ENCODE data around the gene PPOX.

Gene PPOX

DNA sequence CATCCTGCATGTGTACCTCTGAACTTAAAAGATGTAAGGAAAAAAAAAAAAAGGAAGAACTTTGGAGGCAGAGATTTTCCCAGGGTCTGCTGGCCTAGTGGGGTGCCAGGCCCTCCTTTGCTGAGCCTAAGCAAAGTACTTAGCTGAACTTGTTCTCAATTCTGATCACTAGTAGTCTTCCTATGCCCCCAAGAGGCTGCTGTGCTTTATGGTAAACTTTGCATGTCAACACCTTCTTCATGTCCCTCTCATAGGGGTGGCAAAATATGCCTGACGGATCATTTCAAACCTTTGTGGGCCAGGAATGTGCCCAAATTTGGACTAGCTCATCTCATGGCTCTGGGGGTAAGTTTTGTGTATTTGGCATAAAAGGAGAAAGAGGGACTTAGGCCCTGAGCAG is 8.4 kb upstream of the PPOX start:
- H3K27ac ChIP-seq: no peak overlapping the region

DNA sequence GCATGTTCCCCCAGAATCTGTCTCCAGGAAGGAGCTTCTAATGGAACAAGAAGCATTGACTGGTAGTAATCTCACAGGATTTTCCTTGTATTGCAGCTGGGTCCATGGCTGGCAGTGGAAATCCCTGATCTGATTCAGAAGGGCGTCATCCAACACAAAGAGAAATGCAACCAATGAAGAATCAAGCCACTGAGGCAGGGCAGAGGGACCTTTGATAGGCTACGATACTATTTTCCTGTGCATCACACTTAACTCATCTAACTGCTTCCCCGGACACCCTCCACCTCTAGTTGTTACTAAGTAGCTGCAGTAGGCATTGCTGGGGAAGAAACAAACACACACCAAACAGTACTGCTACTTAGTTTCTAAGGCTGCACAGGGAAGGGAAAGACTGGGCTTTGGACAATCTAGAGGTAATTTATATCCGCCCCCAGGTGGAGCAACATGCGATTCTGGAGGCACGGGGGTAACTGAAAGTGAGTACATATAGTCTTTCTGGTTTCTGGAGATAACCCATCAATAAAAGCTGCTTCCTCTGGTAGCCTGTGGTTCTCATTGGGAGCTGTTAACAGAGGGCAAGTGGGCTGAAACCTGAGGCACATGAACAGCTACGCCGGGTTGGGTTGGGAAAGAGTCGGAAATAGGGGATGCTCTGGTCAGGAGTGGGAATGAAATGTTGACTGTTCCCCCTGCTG is 7.8 kb upstream of the PPOX start:
- H3K4me3 ChIP-seq (ENCODE audit: low read depth in 1 of 2, low read length in 1 of 2): peak overlapping the region; percentile 79 to 83
- no peaks in the 10 kb centered on the region for H3K9me3 ChIP-seq
- H3K27me3 ChIP-seq: no peaks in the 10 kb centered on the region
- H3K27ac ChIP-seq: peak overlapping the region; percentile 65
- TF ChIP-seq, protein P1, sequence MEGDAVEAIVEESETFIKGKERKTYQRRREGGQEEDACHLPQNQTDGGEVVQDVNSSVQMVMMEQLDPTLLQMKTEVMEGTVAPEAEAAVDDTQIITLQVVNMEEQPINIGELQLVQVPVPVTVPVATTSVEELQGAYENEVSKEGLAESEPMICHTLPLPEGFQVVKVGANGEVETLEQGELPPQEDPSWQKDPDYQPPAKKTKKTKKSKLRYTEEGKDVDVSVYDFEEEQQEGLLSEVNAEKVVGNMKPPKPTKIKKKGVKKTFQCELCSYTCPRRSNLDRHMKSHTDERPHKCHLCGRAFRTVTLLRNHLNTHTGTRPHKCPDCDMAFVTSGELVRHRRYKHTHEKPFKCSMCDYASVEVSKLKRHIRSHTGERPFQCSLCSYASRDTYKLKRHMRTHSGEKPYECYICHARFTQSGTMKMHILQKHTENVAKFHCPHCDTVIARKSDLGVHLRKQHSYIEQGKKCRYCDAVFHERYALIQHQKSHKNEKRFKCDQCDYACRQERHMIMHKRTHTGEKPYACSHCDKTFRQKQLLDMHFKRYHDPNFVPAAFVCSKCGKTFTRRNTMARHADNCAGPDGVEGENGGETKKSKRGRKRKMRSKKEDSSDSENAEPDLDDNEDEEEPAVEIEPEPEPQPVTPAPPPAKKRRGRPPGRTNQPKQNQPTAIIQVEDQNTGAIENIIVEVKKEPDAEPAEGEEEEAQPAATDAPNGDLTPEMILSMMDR (IDR thresholded peaks at IDR 0.05): no peak
- peaks cover 22 to 24% of the 10 kb centered on the region in 2 experiments for H3K4me1 ChIP-seq (ENCODE audit: control insufficient read depth in 1 of 2, insufficient read depth in 1 of 2, low read depth in 1 of 2, low read length in 1 of 2)
- peaks cover 8% of the 10 kb centered on the region for H3K36me3 ChIP-seq

More for the DNA sequence above, 8.4 kb upstream of the PPOX start:
- TF ChIP-seq, protein P1 (IDR thresholded peaks at IDR 0.05): no peak
- peaks cover 27 to 28% of the 10 kb centered on the region in 2 experiments for H3K4me1 ChIP-seq (ENCODE audit: control insufficient read depth in 1 of 2, insufficient read depth in 1 of 2, low read depth in 1 of 2, low read length in 1 of 2)
- no peaks in the 10 kb centered on the region for H3K27me3 ChIP-seq
- H3K36me3 ChIP-seq: peaks cover 4% of the 10 kb centered on the region
- no peaks in the 10 kb centered on the region for H3K9me3 ChIP-seq
- no peak overlapping the region for H3K4me3 ChIP-seq (ENCODE audit: low read depth in 1 of 2, low read length in 1 of 2)

DNA sequence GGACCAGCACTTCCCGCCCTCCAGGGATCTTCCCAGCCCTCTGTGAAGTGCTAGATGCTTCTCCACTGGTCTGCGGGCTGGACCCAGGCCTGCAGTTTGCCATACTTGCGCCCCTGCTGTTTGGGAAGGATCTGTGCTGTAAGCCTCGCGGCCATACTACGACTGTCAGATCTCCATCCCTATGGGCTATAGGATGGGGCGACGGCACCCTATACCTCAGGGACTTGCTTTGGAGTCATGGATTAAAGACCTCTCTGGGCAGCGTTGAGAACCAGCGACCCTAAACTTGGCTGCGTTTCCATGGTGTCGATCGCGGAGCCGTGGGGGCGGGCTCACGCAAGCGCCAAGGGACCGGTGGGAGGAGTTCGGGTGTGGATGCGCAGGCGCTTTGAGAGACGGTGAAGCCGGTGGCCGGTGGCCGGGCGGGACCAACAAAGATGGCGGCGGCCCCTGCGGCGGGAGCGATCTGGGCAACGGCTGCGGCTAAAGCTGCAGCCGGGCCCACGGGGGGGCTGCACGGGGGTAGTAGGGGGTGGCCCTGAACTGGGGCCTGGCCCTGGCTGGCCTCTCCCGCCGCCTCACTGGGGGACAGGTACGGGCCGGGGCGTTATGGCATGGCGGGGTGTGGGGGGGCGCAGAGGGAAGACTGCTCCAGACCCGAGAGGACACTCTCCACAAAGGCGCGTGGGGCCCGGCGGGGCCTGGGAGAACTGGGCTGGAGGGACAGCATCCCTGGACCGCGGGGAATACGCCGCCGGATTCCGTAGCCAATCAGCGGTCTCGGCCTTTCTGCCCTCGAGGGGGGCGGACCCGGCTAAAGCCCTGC is 6.9 kb upstream of the PPOX start, which contains the start of gene USP21:
USP21 (plus strand) TSS at position 414 of the 826 bp plus-strand sequence. CDS start 1,141 bp downstream, outside the sequence.
- peak within 1 kb of the TSS; percentile 65 for H3K27ac ChIP-seq
- H3K9me3 ChIP-seq: no peaks in the 10 kb centered on the region
- H3K36me3 ChIP-seq: peaks cover 13% of the 10 kb centered on the region
- H3K4me3 ChIP-seq (ENCODE audit: low read depth in 1 of 2, low read length in 1 of 2): peak within 1 kb of the TSS; percentile 79 to 83
- TF ChIP-seq, protein P1 (IDR thresholded peaks at IDR 0.05): peak; percentile 52
- H3K4me1 ChIP-seq (ENCODE audit: control insufficient read depth in 1 of 2, insufficient read depth in 1 of 2, low read depth in 1 of 2, low read length in 1 of 2): peaks cover 18 to 22% of the 10 kb centered on the region in 2 experiments
- H3K27me3 ChIP-seq: no peaks in the 10 kb centered on the region

DNA sequence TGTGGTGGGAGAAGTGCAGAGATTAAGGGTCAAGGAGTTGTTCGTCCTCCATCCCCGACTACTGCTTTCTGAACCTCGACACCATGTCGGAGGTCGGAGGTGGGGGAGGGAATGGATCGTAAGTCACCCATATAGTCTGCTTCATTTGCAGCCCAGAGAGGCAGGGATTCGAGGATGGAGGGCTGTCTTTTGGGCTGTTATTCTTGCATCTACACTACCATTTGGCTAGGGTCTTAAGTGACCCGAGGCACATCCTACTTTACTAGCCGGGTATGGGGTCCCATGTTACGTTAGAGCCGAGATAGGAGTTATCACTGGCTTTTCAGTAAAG is 6.3 kb upstream of the PPOX start:
- H3K9me3 ChIP-seq: no peaks in the 10 kb centered on the region
- H3K4me3 ChIP-seq (ENCODE audit: low read depth in 1 of 2, low read length in 1 of 2): peak overlapping the region; percentile 79 to 83
- peaks cover 14 to 17% of the 10 kb centered on the region in 2 experiments for H3K4me1 ChIP-seq (ENCODE audit: control insufficient read depth in 1 of 2, insufficient read depth in 1 of 2, low read depth in 1 of 2, low read length in 1 of 2)
- H3K27me3 ChIP-seq: no peaks in the 10 kb centered on the region
- H3K36me3 ChIP-seq: peaks cover 13% of the 10 kb centered on the region
- TF ChIP-seq, protein P1 (IDR thresholded peaks at IDR 0.05): no peak
- H3K27ac ChIP-seq: peak overlapping the region; percentile 65

DNA sequence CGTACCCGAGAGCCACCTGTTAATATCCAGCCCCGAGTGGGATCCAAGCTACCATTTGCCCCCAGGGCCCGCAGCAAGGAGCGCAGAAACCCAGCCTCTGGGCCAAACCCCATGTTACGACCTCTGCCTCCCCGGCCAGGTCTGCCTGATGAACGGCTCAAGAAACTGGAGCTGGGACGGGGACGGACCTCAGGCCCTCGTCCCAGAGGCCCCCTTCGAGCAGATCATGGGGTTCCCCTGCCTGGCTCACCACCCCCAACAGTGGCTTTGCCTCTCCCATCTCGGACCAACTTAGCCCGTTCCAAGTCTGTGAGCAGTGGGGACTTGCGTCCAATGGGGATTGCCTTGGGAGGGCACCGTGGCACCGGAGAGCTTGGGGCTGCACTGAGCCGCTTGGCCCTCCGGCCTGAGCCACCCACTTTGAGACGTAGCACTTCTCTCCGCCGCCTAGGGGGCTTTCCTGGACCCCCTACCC is 5.5 kb upstream of the PPOX start:
- peaks cover 13% of the 10 kb centered on the region for H3K36me3 ChIP-seq
- H3K9me3 ChIP-seq: no peaks in the 10 kb centered on the region
- H3K4me1 ChIP-seq (ENCODE audit: control insufficient read depth in 1 of 2, insufficient read depth in 1 of 2, low read depth in 1 of 2, low read length in 1 of 2): peaks cover 22 to 24% of the 10 kb centered on the region in 2 experiments
- H3K4me3 ChIP-seq (ENCODE audit: low read depth in 1 of 2, low read length in 1 of 2): no peak overlapping the region
- no peaks in the 10 kb centered on the region for H3K27me3 ChIP-seq
- TF ChIP-seq, protein P1 (IDR thresholded peaks at IDR 0.05): no peak
- no peak overlapping the region for H3K27ac ChIP-seq

All from neutrophil (primary cell).